ENCODE measurements around the gene RAB40AL.
"Not testable (repeated sequence)": the region's sequence is repeated elsewhere in the genome, so short reads cannot be mapped to it uniquely, and the experiment has no call there.

The RAB40AL gene

DNA sequence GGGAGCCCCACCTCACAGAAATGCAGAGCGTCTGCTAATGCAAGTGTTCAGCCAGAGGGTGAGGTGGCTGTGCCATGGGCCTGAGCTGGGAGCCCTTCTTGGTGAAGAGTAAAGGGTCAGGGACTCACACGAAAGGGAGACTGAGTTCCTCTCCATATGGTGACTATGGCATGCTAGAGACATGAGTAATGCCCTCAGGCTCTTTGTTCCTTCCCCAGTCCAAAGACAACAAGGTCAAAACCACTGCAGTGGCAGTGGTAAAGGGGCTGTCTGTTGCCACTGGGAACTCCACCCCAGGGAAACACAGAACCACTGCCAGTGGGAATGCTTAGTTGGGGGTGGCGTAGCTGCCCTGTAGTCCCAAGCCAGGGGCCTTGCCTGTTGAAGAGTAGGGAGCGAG lies 22.4 kb downstream of the RAB40AL start:
- no peak overlapping the region for H3K27ac ChIP-seq (ENCODE audit: low read depth, low read length)
- H3K4me3 ChIP-seq (ENCODE audit: low read depth in 1 of 2, low read length in 2 of 2): no peak overlapping the region
- H3K27me3 ChIP-seq (ENCODE audit: control insufficient read depth in 1 of 2, insufficient read depth in 2 of 2, low read length in 2 of 2): peaks cover 0 to 5% of the 10 kb centered on the region in 2 donors
- H3K36me3 ChIP-seq (ENCODE audit: insufficient read depth, low read length): no peaks in the 10 kb centered on the region
- no peak overlapping the region for H3K9ac ChIP-seq (ENCODE audit: low read length)
- H3K9me3 ChIP-seq (ENCODE audit: low read length): no peaks in the 10 kb centered on the region
- no peaks in the 10 kb centered on the region for H3K4me1 ChIP-seq (ENCODE audit: insufficient read depth, low read length)

GRCh38 chrX:102963955-102964354 lies 26.9 kb downstream of the RAB40AL start:
- H3K36me3 ChIP-seq (ENCODE audit: insufficient read depth, low read length): no peaks in the 10 kb centered on the region

GRCh38 chrX:102964940-102965339 lies 27.9 kb downstream of the RAB40AL start:
- Histone ChIP-seq H3K36me3 (ENCODE audit: insufficient read depth, low read length) (no peaks in the 10 kb centered on the region), H3K4me3 (ENCODE audit: low read depth in 1 of 2, low read length in 2 of 2) (no peak overlapping the region), H3K4me1 (ENCODE audit: insufficient read depth, low read length) (no peaks in the 10 kb centered on the region), H3K27me3 (ENCODE audit: control insufficient read depth in 1 of 2, insufficient read depth in 2 of 2, low read length in 2 of 2) (no peaks in the 10 kb centered on the region), H3K9me3 (ENCODE audit: low read length) (peaks cover 4% of the 10 kb centered on the region), H3K9ac (ENCODE audit: low read length) (no peak overlapping the region), H3K27ac (ENCODE audit: low read depth, low read length) (no peak overlapping the region)

More at GRCh38 chrX:102963955-102964354, 26.9 kb downstream of the RAB40AL start:
- Histone ChIP-seq H3K9me3 (ENCODE audit: low read length) (peaks cover 4% of the 10 kb centered on the region), H3K9ac (ENCODE audit: low read length) (no peak overlapping the region), H3K4me1 (ENCODE audit: insufficient read depth, low read length) (no peaks in the 10 kb centered on the region), H3K27me3 (ENCODE audit: control insufficient read depth in 1 of 2, insufficient read depth in 2 of 2, low read length in 2 of 2) (peaks cover 0 to 5% of the 10 kb centered on the region in 2 donors), H3K27ac (ENCODE audit: low read depth, low read length) (no peak overlapping the region), H3K4me3 (ENCODE audit: low read depth in 1 of 2, low read length in 2 of 2) (no peak overlapping the region)

DNA sequence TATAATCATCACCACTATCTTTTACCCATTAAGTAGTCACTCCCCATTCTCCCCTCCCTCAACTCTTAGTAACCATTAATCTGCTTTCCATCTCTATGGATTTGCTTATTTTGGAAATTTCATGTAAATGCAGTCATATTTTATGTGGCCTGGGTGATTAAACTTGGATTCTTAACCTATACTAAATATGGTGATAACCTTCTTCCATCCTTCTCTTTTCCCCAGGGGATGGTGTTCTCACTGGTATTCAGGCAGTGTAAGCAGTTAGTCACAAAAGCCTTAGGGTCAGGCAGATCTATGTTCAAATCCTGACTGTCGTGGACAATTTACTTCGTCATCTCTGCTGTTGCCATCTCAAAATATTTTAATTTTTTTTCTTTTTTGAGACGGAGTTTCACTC lies 29.6 kb downstream of the RAB40AL start:
- Histone ChIP-seq H3K36me3 (ENCODE audit: insufficient read depth, low read length) (no peaks in the 10 kb centered on the region), H3K4me3 (ENCODE audit: low read depth in 1 of 2, low read length in 2 of 2) (no peak overlapping the region), H3K27ac (ENCODE audit: low read depth, low read length) (no peak overlapping the region), H3K9me3 (ENCODE audit: low read length) (peaks cover 9% of the 10 kb centered on the region), H3K27me3 (ENCODE audit: control insufficient read depth in 1 of 2, insufficient read depth in 2 of 2, low read length in 2 of 2) (no peaks in the 10 kb centered on the region), H3K9ac (ENCODE audit: low read length) (no peak overlapping the region), H3K4me1 (ENCODE audit: insufficient read depth, low read length) (no peaks in the 10 kb centered on the region)

DNA sequence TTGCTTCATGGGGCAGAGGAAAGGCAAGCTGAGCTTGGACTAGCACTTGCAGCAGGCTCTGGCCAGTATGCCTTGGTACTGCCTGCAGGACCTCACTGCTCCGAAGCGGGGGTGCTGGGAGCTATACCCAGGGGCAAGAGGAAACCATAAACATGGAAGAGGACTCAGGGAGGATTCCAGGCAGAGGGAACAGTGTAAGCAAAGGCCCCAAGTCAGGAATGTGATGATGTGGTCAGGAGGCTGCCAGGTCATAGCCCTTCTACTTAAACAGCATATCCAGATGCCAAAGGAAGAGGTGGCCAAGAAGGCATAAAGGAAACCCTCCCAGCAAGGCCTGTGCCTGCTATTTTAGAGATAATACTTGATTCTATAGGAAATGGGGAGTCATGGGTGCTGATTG lies 31.1 kb downstream of the RAB40AL start:
- no peak overlapping the region for H3K4me3 ChIP-seq (ENCODE audit: low read depth in 1 of 2, low read length in 2 of 2)
- H3K27ac ChIP-seq (ENCODE audit: low read depth, low read length): no peak overlapping the region
- H3K9me3 ChIP-seq (ENCODE audit: low read length): peaks cover 9% of the 10 kb centered on the region
- no peak overlapping the region for H3K9ac ChIP-seq (ENCODE audit: low read length)
- no peaks in the 10 kb centered on the region for H3K27me3 ChIP-seq (ENCODE audit: control insufficient read depth in 1 of 2, insufficient read depth in 2 of 2, low read length in 2 of 2)
- H3K36me3 ChIP-seq (ENCODE audit: insufficient read depth, low read length): no peaks in the 10 kb centered on the region
- no peaks in the 10 kb centered on the region for H3K4me1 ChIP-seq (ENCODE audit: insufficient read depth, low read length)

DNA sequence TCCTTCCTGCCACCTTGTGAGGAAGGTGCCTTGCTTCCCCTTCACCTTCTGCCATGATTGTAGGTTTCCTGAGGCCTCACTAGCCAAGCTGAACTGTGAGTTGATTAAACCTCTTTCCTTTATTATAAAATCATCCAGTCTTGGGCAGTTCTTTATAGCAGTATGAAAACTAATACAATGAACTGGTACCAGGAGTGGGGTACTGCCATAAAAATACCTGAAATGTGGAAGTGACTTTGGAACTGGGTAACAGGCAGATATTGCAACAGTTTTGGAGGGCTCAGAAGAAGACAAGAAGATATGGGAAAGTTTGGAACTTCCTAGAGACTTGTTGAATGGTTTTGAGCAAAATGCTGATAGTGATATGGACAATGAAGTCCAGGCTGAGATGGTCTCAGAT lies 34.5 kb downstream of the RAB40AL start:
- not testable (repeated sequence) for H3K4me1 ChIP-seq (ENCODE audit: insufficient read depth, low read length); H3K9ac ChIP-seq (ENCODE audit: low read length); H3K36me3 ChIP-seq (ENCODE audit: insufficient read depth, low read length); H3K27ac ChIP-seq (ENCODE audit: low read depth, low read length); H3K9me3 ChIP-seq (ENCODE audit: low read length); H3K27me3 ChIP-seq (ENCODE audit: control insufficient read depth in 1 of 2, insufficient read depth in 2 of 2, low read length in 2 of 2); H3K4me3 ChIP-seq (ENCODE audit: low read depth in 1 of 2, low read length in 2 of 2)

DNA sequence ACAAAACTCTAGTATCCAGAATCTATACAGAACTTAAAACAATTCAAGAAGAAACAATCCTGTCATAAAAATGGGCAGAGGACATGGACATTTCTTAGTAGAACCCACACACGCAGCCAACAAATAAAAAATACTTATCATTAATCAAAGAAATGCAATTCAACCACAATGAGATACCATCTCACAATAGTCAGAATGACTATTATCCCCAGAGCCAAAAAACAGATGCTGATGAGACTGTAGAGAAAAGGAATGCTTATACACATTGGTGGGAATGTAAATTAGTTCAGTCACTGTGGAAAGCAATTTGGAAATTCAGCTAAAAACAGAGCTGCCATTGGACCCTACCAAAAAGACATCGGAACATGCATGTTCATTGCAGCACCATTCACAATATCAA lies 37.9 kb downstream of the RAB40AL start:
- no peak overlapping the region for H3K4me3 ChIP-seq (ENCODE audit: low read depth in 1 of 2, low read length in 2 of 2)
- no peaks in the 10 kb centered on the region for H3K4me1 ChIP-seq (ENCODE audit: insufficient read depth, low read length)
- H3K27ac ChIP-seq (ENCODE audit: low read depth, low read length): no peak overlapping the region
- no peak overlapping the region for H3K9ac ChIP-seq (ENCODE audit: low read length)
- peaks cover 4% of the 10 kb centered on the region for H3K9me3 ChIP-seq (ENCODE audit: low read length)
- no peaks in the 10 kb centered on the region for H3K36me3 ChIP-seq (ENCODE audit: insufficient read depth, low read length)
- no peaks in the 10 kb centered on the region for H3K27me3 ChIP-seq (ENCODE audit: control insufficient read depth in 1 of 2, insufficient read depth in 2 of 2, low read length in 2 of 2)

GRCh38 chrX:102976286-102976685 lies 39.2 kb downstream of the RAB40AL start:
- Histone ChIP-seq H3K4me1 (ENCODE audit: insufficient read depth, low read length) (no peaks in the 10 kb centered on the region), H3K4me3 (ENCODE audit: low read depth in 1 of 2, low read length in 2 of 2) (no peak overlapping the region), H3K9me3 (ENCODE audit: low read length) (no peaks in the 10 kb centered on the region), H3K27ac (ENCODE audit: low read depth, low read length) (no peak overlapping the region), H3K36me3 (ENCODE audit: insufficient read depth, low read length) (no peaks in the 10 kb centered on the region), H3K9ac (ENCODE audit: low read length) (no peak overlapping the region), H3K27me3 (ENCODE audit: control insufficient read depth in 1 of 2, insufficient read depth in 2 of 2, low read length in 2 of 2) (no peaks in the 10 kb centered on the region)

DNA sequence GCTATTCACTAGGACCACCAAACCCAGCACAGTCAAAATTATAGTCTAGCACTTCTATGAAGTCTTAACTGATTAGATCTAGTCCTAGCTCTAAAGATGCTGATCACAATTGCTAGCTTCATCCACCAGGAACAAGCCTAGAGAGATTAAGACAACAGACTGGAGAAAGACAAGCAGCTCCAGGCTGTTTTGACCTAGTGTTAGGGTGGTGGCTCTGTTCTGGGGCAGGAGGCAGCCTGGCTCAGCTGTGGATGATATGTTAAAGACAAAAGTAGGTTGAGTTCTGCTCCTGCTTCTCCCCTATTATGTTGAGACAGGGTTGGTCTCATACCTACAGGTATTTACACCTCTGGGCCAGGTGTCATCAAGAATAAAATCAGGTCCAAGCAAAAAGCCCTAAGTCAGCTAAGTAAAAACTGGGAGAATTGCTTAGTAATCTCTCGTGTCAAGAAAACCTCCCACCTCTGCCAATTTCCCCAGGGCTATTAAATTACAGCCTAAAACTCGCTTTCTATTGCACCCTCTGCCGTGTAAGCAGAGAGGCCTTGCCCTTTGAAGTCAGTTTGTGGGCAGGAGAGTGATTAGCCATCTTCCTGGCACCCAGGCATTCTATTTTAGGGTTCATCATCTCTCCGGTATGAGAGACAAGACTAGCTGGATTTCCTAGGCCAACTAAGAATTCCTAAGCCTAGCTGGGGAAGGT lies 39.9 kb downstream of the RAB40AL start:
- no peaks in the 10 kb centered on the region for H3K36me3 ChIP-seq (ENCODE audit: insufficient read depth, low read length)
- no peak overlapping the region for H3K4me3 ChIP-seq (ENCODE audit: low read depth in 1 of 2, low read length in 2 of 2)
- no peaks in the 10 kb centered on the region for H3K9me3 ChIP-seq (ENCODE audit: low read length)
- no peaks in the 10 kb centered on the region for H3K27me3 ChIP-seq (ENCODE audit: control insufficient read depth in 1 of 2, insufficient read depth in 2 of 2, low read length in 2 of 2)
- no peak overlapping the region for H3K27ac ChIP-seq (ENCODE audit: low read depth, low read length)
- H3K4me1 ChIP-seq (ENCODE audit: insufficient read depth, low read length): no peaks in the 10 kb centered on the region
- H3K9ac ChIP-seq (ENCODE audit: low read length): no peak overlapping the region

GRCh38 chrX:102978594-102978993 lies 41.5 kb downstream of the RAB40AL start:
- H3K9me3 ChIP-seq (ENCODE audit: low read length): no peaks in the 10 kb centered on the region
- no peak overlapping the region for H3K27ac ChIP-seq (ENCODE audit: low read depth, low read length)
- H3K4me1 ChIP-seq (ENCODE audit: insufficient read depth, low read length): no peaks in the 10 kb centered on the region
- H3K27me3 ChIP-seq (ENCODE audit: control insufficient read depth in 1 of 2, insufficient read depth in 2 of 2, low read length in 2 of 2): no peaks in the 10 kb centered on the region
- H3K36me3 ChIP-seq (ENCODE audit: insufficient read depth, low read length): no peaks in the 10 kb centered on the region
- H3K4me3 ChIP-seq (ENCODE audit: low read depth in 1 of 2, low read length in 2 of 2): no peak overlapping the region
- no peak overlapping the region for H3K9ac ChIP-seq (ENCODE audit: low read length)

DNA sequence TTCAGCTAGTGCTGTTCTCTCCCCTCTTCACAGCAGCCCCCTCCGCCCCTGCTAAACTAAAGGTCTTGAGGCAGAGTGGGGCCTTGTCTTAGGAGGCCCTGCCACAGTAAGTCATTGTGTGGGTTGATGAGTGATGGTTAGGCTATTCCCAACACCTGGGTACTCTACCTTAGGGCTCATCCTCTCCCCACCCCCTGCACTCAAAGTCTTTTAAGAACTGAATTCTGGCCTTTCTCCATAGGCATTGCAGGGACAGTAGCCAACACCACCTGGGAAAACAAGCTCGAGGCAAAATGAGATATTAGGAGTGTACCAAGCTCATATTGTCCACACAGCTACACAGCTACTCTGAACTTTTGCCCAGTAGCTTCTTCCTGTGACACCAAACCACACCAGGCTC lies 42.5 kb downstream of the RAB40AL start:
- no peaks in the 10 kb centered on the region for H3K27me3 ChIP-seq (ENCODE audit: control insufficient read depth in 1 of 2, insufficient read depth in 2 of 2, low read length in 2 of 2)
- H3K36me3 ChIP-seq (ENCODE audit: insufficient read depth, low read length): no peaks in the 10 kb centered on the region
- H3K27ac ChIP-seq (ENCODE audit: low read depth, low read length): no peak overlapping the region
- H3K9ac ChIP-seq (ENCODE audit: low read length): no peak overlapping the region
- no peak overlapping the region for H3K4me3 ChIP-seq (ENCODE audit: low read depth in 1 of 2, low read length in 2 of 2)
- no peaks in the 10 kb centered on the region for H3K9me3 ChIP-seq (ENCODE audit: low read length)
- no peaks in the 10 kb centered on the region for H3K4me1 ChIP-seq (ENCODE audit: insufficient read depth, low read length)

GRCh38 chrX:102983205-102983604 lies 46.1 kb downstream of the RAB40AL start:
- H3K9ac ChIP-seq (ENCODE audit: low read length): no peak overlapping the region
- H3K4me1 ChIP-seq (ENCODE audit: insufficient read depth, low read length): no peaks in the 10 kb centered on the region
- no peaks in the 10 kb centered on the region for H3K27me3 ChIP-seq (ENCODE audit: control insufficient read depth in 1 of 2, insufficient read depth in 2 of 2, low read length in 2 of 2)
- no peaks in the 10 kb centered on the region for H3K9me3 ChIP-seq (ENCODE audit: low read length)
- H3K36me3 ChIP-seq (ENCODE audit: insufficient read depth, low read length): no peaks in the 10 kb centered on the region
- no peak overlapping the region for H3K27ac ChIP-seq (ENCODE audit: low read depth, low read length)
- H3K4me3 ChIP-seq (ENCODE audit: low read depth in 1 of 2, low read length in 2 of 2): no peak overlapping the region
